DOHH2 (cell line): Measurements from ENCODE around the gene THBD.

ENCODE experiments used
- H3F3A ChIP-seq: fragments of 200-600 bp; sonication (generic), shearing (Covaris generic); 2 replicates; pipeline ENCODE4 v1.6.0; 2016; ENCODE audit warnings: antibody characterized with exemption, mild to moderate bottlenecking; ENCODE audit not compliant: control insufficient read depth, insufficient read depth
- H3K27ac ChIP-seq: fragments of 200-600 bp; sonication (generic); 2 replicates; pipeline ENCODE4 v1.5.1; 2014; ENCODE audit warnings: low read depth, mild to moderate bottlenecking, low read length, moderate library complexity
- H3K27me3 ChIP-seq: fragments of 200-600 bp; sonication (generic); 2 replicates; pipeline ENCODE4 v1.6.1; 2014; ENCODE audit warnings: mild to moderate bottlenecking, low read length, mixed read lengths; ENCODE audit not compliant: control insufficient read depth
- H3K36me3 ChIP-seq: fragments of 200-600 bp; sonication (generic); 2 replicates; pipeline ENCODE4 v1.6.1; 2014; ENCODE audit warnings: mild to moderate bottlenecking, low read length, moderate library complexity, mixed read lengths; ENCODE audit not compliant: control insufficient read depth
- H3K4me1 ChIP-seq: fragments of 200-600 bp; sonication (generic); 2 replicates; pipeline ENCODE4 v1.6.1; 2014; ENCODE audit warnings: mild to moderate bottlenecking, low read length, mixed read lengths; ENCODE audit not compliant: control insufficient read depth
- H3K4me2 ChIP-seq: fragments of 200-600 bp; sonication (generic); 2 replicates; pipeline ENCODE4 v1.6.0; 2014; ENCODE audit warnings: mild to moderate bottlenecking, low read length, moderate library complexity
- H3K4me3 ChIP-seq: fragments of 200-600 bp; sonication (generic); 2 replicates; pipeline ENCODE4 v1.5.1; 2014; ENCODE audit warnings: mild to moderate bottlenecking, low read length, mixed read lengths
- H3K79me2 ChIP-seq: fragments of 200-600 bp; sonication (generic); 2 replicates; pipeline ENCODE4 v1.6.1; 2014; ENCODE audit warnings: mild to moderate bottlenecking, low read length, mixed read lengths; ENCODE audit not compliant: control insufficient read depth
- H3K9me2 ChIP-seq: fragments of 200-600 bp; sonication (generic); replicated peaks from 2 replicates; pipeline ENCODE4 v1.6.1; 2014; ENCODE audit warnings: mild to moderate bottlenecking, low read length, mixed read lengths; ENCODE audit not compliant: control insufficient read depth
- H3K9me3 ChIP-seq: fragments of 200-600 bp; sonication (generic); 2 replicates; pipeline ENCODE4 v1.6.1; 2014; ENCODE audit warnings: antibody characterized with exemption, low read length, mixed read lengths; ENCODE audit not compliant: control insufficient read depth, insufficient read depth
- H4K20me1 ChIP-seq: fragments of 200-600 bp; sonication (generic); 2 replicates; pipeline ENCODE4 v1.6.0; 2014; ENCODE audit warnings: low read depth, mild to moderate bottlenecking, antibody characterized with exemption, low read length, moderate library complexity; ENCODE audit not compliant: control insufficient read depth, insufficient read depth
- CTCF ChIP-seq: fragments of 200-600 bp; sonication (generic); IDR thresholded peaks from one replicate; pipeline ENCODE4 v1.5.1; 2014; ENCODE audit warnings: antibody characterized with exemption, mild to moderate bottlenecking, low read depth, low read length; ENCODE audit not compliant: poor library complexity, severe bottlenecking
- EZH2phosphoT487 ChIP-seq: fragments of 200-600 bp; sonication (generic); IDR thresholded peaks from 2 replicates; pipeline ENCODE4 v1.6.1; 2017; ENCODE audit warnings: borderline replicate concordance, mild to moderate bottlenecking, antibody characterized with exemption, low read length, moderate library complexity, mixed read lengths

Gene THBD

GRCh38 chr20:23036371-23036770, 13.1 kb downstream of the THBD start:
- no peak overlapping the region for H3K27ac ChIP-seq
- H3K4me1 ChIP-seq: no peaks in the 10 kb centered on the region
- TF ChIP-seq CTCF (no peak), EZH2phosphoT487 (no peak)
- no peaks in the 10 kb centered on the region for H4K20me1 ChIP-seq
- no peaks in the 10 kb centered on the region for H3K27me3 ChIP-seq
- no peaks in the 10 kb centered on the region for H3K79me2 ChIP-seq
- peaks cover 3% of the 10 kb centered on the region; the same call in 1 of the 2 replicates for H3K9me3 ChIP-seq
- no peak overlapping the region for H3K4me3 ChIP-seq
- H3F3A ChIP-seq: no peaks in the 10 kb centered on the region
- H3K9me2 ChIP-seq: no peaks in the 10 kb centered on the region
- H3K4me2 ChIP-seq: no peak overlapping the region
- H3K36me3 ChIP-seq: no peaks in the 10 kb centered on the region

- no peak overlapping the region for H3K4me2 ChIP-seq
- H3K4me1 ChIP-seq: no peaks in the 10 kb centered on the region
- no peaks in the 10 kb centered on the region for H4K20me1 ChIP-seq
- peaks cover 3% of the 10 kb centered on the region; the same call in 1 of the 2 replicates for H3K9me3 ChIP-seq
- H3K9me2 ChIP-seq: no peaks in the 10 kb centered on the region
- no peak overlapping the region for H3K27ac ChIP-seq
- no peaks in the 10 kb centered on the region for H3K79me2 ChIP-seq
- no peaks in the 10 kb centered on the region for H3K27me3 ChIP-seq
- H3K4me3 ChIP-seq: no peak overlapping the region
- H3F3A ChIP-seq: no peaks in the 10 kb centered on the region
- no peak for TF ChIP-seq EZH2phosphoT487
- TF ChIP-seq CTCF: no peak
- H3K36me3 ChIP-seq: no peaks in the 10 kb centered on the region
Measured at GRCh38 chr20:23035731-23036130, 13.7 kb downstream of the THBD start.

- Histone ChIP-seq H4K20me1 (no peaks in the 10 kb centered on the region), H3K4me1 (no peaks in the 10 kb centered on the region), H3K4me2 (no peak within 1 kb of the TSS), H3K27ac (no peak within 1 kb of the TSS), H3K9me3 (peaks cover 3% of the 10 kb centered on the region; the same call in 1 of the 2 replicates), H3K79me2 (no peaks in the 10 kb centered on the region), H3F3A (no peaks in the 10 kb centered on the region), H3K9me2 (no peaks in the 10 kb centered on the region), H3K4me3 (no peak within 1 kb of the TSS), H3K36me3 (no peaks in the 10 kb centered on the region), H3K27me3 (no peaks in the 10 kb centered on the region)
- TF ChIP-seq EZH2phosphoT487: no peak
- TF ChIP-seq CTCF: no peak
Measured at GRCh38 chr20:23034721-23035671, 14.5 kb downstream of the THBD start, which contains the start of gene SSTR4. Gene SSTR4, plus strand, starts transcription at chr20:23035312. Its CDS starts 172 bp downstream, at chr20:23035484.
